ENCODE results near the gene IKZF1.

The IKZF1 gene

DNA sequence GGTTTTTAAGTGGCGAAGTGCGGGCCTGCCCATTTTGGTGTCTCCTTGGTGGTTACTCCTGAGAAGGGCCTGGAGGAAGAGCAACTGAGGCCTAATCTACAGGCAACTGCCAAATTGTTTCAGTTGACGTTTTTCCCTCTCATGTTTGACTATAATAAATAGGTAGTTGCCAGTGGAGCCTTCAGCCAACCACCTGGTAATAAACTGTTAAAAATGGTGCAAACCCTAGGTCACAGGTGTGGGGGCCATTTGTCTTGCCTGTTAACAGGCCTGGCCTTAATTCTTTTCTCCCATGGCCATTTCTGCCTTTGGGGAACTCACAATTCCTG, 3.7 kb downstream of the IKZF1 start:
- Histone ChIP-seq H3K4me1 (peaks cover 51 to 62% (median 60%) of the 10 kb centered on the region in 10 experiments), H3K27ac (peak overlapping the region; percentile 90 to 99 (median 95); a peak in 21 of 22 replicates), H3K9me3 (replicated peaks in 1 of 11) (no peaks in the 10 kb centered on the region), H3K27me3 (no peaks in the 10 kb centered on the region), H3K4me2 (peak overlapping the region; percentile 86 to 99 (median 94)), H3K9ac (peak overlapping the region; percentile 91 to 98 (median 94)), H3K4me3 (peak overlapping the region; percentile 83 to 97 (median 88)), H4K20me1 (peaks cover 15 to 62% (median 46%) of the 10 kb centered on the region in 11 experiments; a peak in 20 of 22 replicates), H3K36me3 (peaks cover 0 to 6% (median 0%) of the 10 kb centered on the region in 11 experiments; a peak in 2 of 22 replicates)
- TF ChIP-seq Cebpa-rat (IDR thresholded peaks at IDR 0.05) = no peak

DNA sequence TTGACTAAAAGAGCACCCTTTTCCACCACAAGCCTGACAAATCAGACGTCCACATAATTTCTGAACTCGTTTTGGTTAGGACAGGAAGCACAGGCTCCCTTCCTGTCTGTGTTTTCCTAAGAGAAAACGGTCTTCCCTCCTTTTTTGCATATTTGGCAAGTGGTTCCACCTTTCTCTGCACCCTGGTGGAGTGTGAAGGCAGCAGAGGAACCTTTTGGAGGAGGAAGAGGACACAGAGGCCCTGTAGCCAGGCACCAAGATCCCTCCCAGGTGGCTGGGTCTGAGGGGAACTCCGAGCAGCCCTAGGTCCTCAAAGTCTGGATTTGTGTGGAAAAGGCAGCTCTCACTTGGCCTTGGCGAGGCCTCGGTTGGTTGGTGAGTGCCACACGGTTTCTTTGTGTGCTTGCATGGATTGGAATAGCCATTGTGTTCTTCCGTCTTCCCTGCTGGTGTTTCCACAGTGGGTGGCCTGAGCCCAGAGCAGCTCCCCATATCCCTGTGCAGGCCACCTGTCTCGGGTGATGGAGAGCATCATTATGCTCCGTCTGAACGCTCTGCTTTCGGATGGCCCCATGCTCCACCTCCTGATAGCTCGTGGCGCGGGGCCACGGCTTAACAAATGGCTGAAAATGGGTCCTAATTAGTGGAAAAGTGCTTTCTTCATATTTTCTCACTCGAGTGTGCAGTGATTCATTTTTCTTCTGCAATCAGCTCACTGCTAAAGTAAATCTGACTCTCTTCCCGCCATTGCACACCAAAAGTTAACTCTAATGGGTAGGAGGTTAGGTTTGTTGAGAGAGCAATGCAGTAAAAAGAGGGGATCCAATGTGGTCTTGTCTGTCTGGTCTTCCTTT, 4.2 kb downstream of the IKZF1 start:
- peak overlapping the region; percentile 91 to 98 (median 94) for H3K9ac ChIP-seq

DNA sequence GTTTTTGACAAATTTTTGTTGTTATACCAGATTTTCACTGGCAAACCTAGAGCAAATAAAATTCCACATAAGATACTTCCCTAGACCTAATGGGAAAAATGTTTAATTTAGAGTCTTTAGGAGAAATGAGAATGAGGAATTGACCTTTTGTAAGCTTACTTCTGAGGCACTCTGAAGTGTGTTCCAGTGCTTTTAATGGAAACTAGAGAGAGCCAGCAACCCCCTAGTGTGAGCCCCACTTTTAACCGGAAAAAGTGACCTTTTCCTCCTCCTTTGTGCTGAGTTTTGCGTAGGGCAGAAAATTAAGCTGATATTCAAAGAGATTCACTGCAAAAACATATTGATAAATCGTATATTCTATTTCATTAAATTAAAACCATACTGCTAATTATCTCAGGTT, 5.2 kb downstream of the IKZF1 start:
- peak overlapping the region; percentile 83 to 97 (median 88); a peak in 19 of 20 replicates for H3K4me3 ChIP-seq
- H4K20me1 ChIP-seq = peaks cover 30 to 78% (median 61%) of the 10 kb centered on the region in 11 experiments
- H3K9ac ChIP-seq = peak overlapping the region; percentile 91 to 98 (median 94); a peak in 21 of 22 replicates
- peaks cover 62 to 73% (median 72%) of the 10 kb centered on the region in 10 experiments for H3K4me1 ChIP-seq
- peak overlapping the region; percentile 12 to 99 (median 93); a peak in 20 of 22 replicates for H3K27ac ChIP-seq
- H3K4me2 ChIP-seq = peak overlapping the region; percentile 86 to 99 (median 94)
- H3K27me3 ChIP-seq = no peaks in the 10 kb centered on the region
- H3K9me3 ChIP-seq (replicated peaks in 1 of 11) = no peaks in the 10 kb centered on the region
- H3K36me3 ChIP-seq = peaks cover 0 to 19% (median 0%) of the 10 kb centered on the region in 11 experiments; a peak in 5 of 22 replicates
- no peak for TF ChIP-seq Cebpa-rat (IDR thresholded peaks at IDR 0.05)

More for the DNA sequence above, 4.2 kb downstream of the IKZF1 start:
- TF ChIP-seq Cebpa-rat (IDR thresholded peaks at IDR 0.05) = no peak
- peaks cover 21 to 68% (median 52%) of the 10 kb centered on the region in 11 experiments; a peak in 20 of 22 replicates for H4K20me1 ChIP-seq
- H3K4me3 ChIP-seq = peak overlapping the region; percentile 83 to 97 (median 88)
- peaks cover 53 to 64% (median 62%) of the 10 kb centered on the region in 10 experiments for H3K4me1 ChIP-seq
- peak overlapping the region; percentile 90 to 99 (median 95); a peak in 21 of 22 replicates for H3K27ac ChIP-seq
- H3K27me3 ChIP-seq = no peaks in the 10 kb centered on the region
- no peaks in the 10 kb centered on the region for H3K9me3 ChIP-seq (replicated peaks in 1 of 11)
- H3K4me2 ChIP-seq = peak overlapping the region; percentile 86 to 99 (median 94)
- H3K36me3 ChIP-seq = peaks cover 0 to 10% (median 0%) of the 10 kb centered on the region in 11 experiments; a peak in 4 of 22 replicates

DNA sequence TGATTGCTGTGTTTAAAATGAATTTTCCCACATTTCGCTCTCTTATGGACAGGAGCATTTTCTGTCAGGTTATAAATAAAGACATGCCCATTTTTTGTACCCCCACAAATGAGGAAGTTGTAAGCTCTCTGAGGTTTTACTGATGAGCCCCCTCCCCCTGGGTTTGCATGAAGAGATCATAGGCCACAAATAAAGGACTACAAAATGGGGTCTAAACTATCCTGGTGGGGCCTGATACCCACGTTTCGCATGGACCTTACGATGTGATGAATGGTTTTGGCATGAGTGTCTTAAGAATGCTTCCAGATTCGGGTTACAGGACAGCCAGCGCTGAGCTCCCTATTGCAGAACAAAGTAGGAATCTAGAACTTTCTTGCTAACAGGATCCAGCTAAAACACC, 5.8 kb downstream of the IKZF1 start:
- Histone ChIP-seq H4K20me1 (peaks cover 36 to 84% (median 68%) of the 10 kb centered on the region in 11 experiments), H3K9me3 (replicated peaks in 1 of 11) (no peaks in the 10 kb centered on the region), H3K4me3 (peak overlapping the region; percentile 83 to 97 (median 88); a peak in 19 of 20 replicates), H3K36me3 (peaks cover 0 to 24% (median 0%) of the 10 kb centered on the region in 11 experiments; a peak in 6 of 22 replicates), H3K4me2 (peak overlapping the region; percentile 86 to 99 (median 94)), H3K27ac (peak overlapping the region in 10 of 11 experiments; percentile 67 to 99 (median 94); a peak in 17 of 22 replicates), H3K27me3 (no peaks in the 10 kb centered on the region), H3K9ac (peak overlapping the region; percentile 13 to 98 (median 94); a peak in 19 of 22 replicates), H3K4me1 (peaks cover 69 to 80% (median 78%) of the 10 kb centered on the region in 10 experiments)
- TF ChIP-seq Cebpa-rat (IDR thresholded peaks at IDR 0.05) = no peak

DNA sequence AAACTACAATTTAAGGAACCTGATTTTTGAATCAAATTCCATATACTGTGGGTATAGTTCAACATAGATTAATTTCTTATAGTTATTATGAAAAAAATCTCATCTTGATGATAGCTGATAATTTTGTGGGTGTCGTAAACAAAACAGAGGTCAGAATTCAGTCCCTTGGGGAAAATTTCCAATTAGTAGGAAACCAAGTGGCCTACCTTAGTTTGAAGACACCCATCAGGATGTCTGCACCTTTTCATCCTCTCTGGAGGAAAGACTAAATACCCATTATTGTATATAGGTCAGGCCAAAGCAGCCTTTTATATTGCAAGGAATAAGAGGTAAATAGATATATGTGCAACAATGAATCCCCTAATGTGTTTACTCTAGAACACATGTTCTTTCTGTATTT, 6.4 kb downstream of the IKZF1 start:
- H4K20me1 ChIP-seq = peaks cover 42 to 90% (median 74%) of the 10 kb centered on the region in 11 experiments
- no peaks in the 10 kb centered on the region for H3K27me3 ChIP-seq
- peak overlapping the region in 8 of 11 experiments; percentile 13 to 98 (median 92); a peak in 11 of 22 replicates for H3K9ac ChIP-seq
- H3K36me3 ChIP-seq = peaks cover 0 to 29% (median 0%) of the 10 kb centered on the region in 11 experiments; a peak in 8 of 22 replicates
- H3K27ac ChIP-seq = peak overlapping the region in 7 of 11 experiments; percentile 67 to 99 (median 93); a peak in 11 of 22 replicates
- no peaks in the 10 kb centered on the region for H3K9me3 ChIP-seq (replicated peaks in 1 of 11)
- H3K4me1 ChIP-seq = peaks cover 74 to 86% (median 84%) of the 10 kb centered on the region in 10 experiments
- no peak for TF ChIP-seq Cebpa-rat (IDR thresholded peaks at IDR 0.05)
- H3K4me3 ChIP-seq = peak overlapping the region in 8 of 10 experiments; percentile 83 to 97 (median 88); a peak in 16 of 20 replicates
- peak overlapping the region; percentile 86 to 99 (median 94) for H3K4me2 ChIP-seq

DNA sequence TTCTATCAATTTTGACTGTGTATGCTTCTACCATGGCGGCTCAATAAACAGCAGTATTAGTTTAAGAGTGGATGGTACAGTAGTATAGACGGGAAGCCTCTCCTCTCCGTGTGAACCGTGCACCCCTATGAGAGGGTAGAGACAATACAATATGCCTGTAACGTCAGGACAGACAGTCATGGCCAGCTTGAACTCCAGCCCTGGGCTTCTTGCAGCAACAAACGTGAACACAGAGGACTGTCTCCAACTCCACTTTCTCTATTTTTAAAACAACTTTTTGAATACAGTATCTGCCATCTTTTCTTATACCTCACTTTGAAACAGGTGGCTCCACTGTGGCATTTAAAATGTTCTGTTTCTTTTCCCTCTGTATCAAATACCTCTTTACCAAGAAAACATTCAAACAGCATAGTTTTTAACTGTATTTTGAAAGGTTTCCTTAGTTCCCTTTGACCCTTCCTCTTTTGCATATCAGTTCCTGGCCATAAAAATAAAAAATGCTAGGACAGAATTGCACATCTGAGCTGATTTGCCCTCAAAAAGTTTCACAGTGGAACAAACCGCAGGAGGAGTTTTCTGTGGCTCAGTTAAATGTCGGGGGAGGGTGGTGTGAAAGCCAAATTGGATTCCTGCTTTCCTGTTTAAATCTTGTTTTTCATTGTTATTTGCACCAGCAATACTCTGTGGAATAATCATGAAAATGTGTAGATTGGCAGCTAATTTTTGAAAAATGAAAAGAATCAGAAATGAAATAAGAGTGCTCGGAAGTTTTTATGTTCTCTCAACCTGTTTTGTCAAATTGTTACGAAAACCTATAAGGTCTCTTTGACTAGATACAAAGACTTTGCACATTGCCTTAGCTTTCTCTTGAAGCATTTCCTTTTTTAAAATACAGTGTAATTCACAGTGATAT, 8.0 kb downstream of the IKZF1 start:
- Histone ChIP-seq H3K4me3 (peak overlapping the region; percentile 9 to 97 (median 86); a peak in 19 of 20 replicates), H3K27ac (peak overlapping the region; percentile 28 to 79 (median 63); a peak in 21 of 22 replicates), H3K27me3 (no peaks in the 10 kb centered on the region), H3K9me3 (replicated peaks in 1 of 11) (no peaks in the 10 kb centered on the region), H4K20me1 (peaks cover 51 to 100% (median 89%) of the 10 kb centered on the region in 11 experiments), H3K4me2 (peak overlapping the region; percentile 86 to 99 (median 94)), H3K36me3 (peaks cover 0 to 31% (median 5%) of the 10 kb centered on the region in 11 experiments; a peak in 10 of 22 replicates), H3K4me1 (peaks cover 90 to 100% (median 98%) of the 10 kb centered on the region in 10 experiments), H3K9ac (peak overlapping the region; percentile 34 to 91 (median 60))
- TF ChIP-seq Cebpa-rat (IDR thresholded peaks at IDR 0.05) = no peak

DNA sequence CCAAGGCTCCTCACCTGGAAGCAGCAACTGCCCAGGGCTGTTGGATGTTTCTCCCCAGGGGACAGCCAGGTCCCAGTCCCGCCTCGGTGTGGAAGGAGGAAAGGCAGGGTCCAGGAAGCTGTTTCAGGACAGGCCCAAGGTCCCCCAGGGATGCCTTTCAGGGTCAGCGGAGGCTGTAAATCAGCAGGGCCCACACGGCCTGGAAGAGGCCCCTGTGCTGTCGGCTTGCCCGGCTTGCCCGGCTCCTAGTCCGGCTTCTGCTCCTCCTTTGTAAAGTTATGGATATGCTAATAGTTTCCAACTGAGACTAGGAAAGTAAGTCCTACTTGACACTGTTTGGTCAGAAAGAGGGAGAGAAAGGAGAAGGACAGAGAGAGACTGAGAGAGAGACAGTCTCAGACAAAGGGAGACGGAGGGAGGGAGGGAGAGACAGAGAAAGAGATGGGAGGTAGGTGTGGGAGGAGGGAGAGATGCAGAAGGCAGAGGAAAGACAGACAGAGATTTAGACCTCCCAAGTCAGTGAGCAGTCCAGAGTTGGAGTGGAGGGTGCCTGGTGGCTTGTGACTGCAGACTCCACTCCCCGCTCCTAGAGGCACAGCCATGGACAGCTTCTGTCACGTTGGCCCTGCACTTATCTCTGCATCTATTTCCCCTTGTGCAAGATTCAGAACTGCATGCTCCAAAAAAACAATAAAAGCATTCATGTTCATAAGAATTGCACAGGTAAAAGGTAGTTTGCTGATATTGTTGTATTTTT, 10.5 kb downstream of the IKZF1 start:
- H4K20me1 ChIP-seq = peaks cover 64 to 100% (median 95%) of the 10 kb centered on the region in 11 experiments
- peak overlapping the region; percentile 14 to 72 (median 55); a peak in 19 of 22 replicates for H3K9ac ChIP-seq
- H3K27me3 ChIP-seq = no peaks in the 10 kb centered on the region
- TF ChIP-seq Cebpa-rat (IDR thresholded peaks at IDR 0.05) = no peak
- H3K4me2 ChIP-seq = peak overlapping the region; percentile 86 to 99 (median 94)
- H3K4me1 ChIP-seq = peaks cover 87 to 99% (median 97%) of the 10 kb centered on the region in 10 experiments
- H3K9me3 ChIP-seq (replicated peaks in 1 of 11) = no peaks in the 10 kb centered on the region
- peaks cover 17 to 53% (median 29%) of the 10 kb centered on the region in 11 experiments for H3K36me3 ChIP-seq
- peak overlapping the region in 3 of 10 experiments; percentile 22 to 35 (median 30); a peak in 4 of 20 replicates for H3K4me3 ChIP-seq
- peak overlapping the region in 9 of 11 experiments; percentile 33 to 64 (median 56); a peak in 19 of 22 replicates for H3K27ac ChIP-seq
